Spleen (tissue), 7 donors: ENCODE measurements around the gene OXCT1.

Experiments used
- POLR2A ChIP-seq, 3 donors: fragments of 450-650 bp; IDR thresholded peaks; one replicate each; pipeline ENCODE4 v1.5.1; 2017; ENCODE audit warnings: antibody characterized with exemption in 3 of 3, mild to moderate bottlenecking in 1 of 3
- TF ChIP-seq, protein P1 (sequence below), 11 experiments: fragments of 200-600 bp in 7 of 11; fragments of 450-650 bp in 4 of 11; sonication (generic) in 4 of 11; IDR thresholded peaks in 8 of 11; conservative IDR thresholded peaks in 3 of 11; 1 replicate in 7 of 11; 2 replicates in 4 of 11; pipeline versions ENCODE4 v1.4.0 to v1.8.0; 2016 to 2021; ENCODE audit warnings: antibody characterized with exemption in 11 of 11, inconsistent platforms in 4 of 11, mild to moderate bottlenecking in 1 of 11
- donor health status: DM: no; HTN: no; CAD: no; lungs with moderate emphysema.
- donor health status: DM: no; HTN: no; CAD: no.
- donor health status: DM: no; HTN: no; CAD: no.

DNA sequence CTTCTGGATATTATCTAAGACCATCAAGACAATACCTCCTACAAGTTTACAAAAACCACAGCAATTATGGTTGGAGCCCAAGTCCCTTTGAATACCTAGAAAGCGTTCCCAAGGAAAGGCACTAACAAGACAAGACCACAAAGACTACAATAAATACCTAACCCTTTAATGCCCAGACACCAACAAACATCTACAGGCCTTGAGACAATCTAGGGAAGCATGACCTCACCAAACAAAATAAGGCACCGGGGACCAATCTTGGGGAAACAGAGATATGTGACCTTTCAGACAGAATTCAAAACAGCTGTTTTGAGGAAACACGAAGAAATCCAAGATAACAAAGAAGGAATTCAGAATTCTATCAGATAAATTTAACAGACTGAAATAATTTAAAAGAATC lies 37.8 kb downstream of the OXCT1 start:
- TF ChIP-seq, protein P1, sequence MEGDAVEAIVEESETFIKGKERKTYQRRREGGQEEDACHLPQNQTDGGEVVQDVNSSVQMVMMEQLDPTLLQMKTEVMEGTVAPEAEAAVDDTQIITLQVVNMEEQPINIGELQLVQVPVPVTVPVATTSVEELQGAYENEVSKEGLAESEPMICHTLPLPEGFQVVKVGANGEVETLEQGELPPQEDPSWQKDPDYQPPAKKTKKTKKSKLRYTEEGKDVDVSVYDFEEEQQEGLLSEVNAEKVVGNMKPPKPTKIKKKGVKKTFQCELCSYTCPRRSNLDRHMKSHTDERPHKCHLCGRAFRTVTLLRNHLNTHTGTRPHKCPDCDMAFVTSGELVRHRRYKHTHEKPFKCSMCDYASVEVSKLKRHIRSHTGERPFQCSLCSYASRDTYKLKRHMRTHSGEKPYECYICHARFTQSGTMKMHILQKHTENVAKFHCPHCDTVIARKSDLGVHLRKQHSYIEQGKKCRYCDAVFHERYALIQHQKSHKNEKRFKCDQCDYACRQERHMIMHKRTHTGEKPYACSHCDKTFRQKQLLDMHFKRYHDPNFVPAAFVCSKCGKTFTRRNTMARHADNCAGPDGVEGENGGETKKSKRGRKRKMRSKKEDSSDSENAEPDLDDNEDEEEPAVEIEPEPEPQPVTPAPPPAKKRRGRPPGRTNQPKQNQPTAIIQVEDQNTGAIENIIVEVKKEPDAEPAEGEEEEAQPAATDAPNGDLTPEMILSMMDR (IDR thresholded peaks at IDR 0.05 in 8 of 11, conservative IDR thresholded peaks at IDR 0.05 in 3 of 11) = no peak
- no peak for TF ChIP-seq POLR2A (IDR thresholded peaks at IDR 0.05)
